Stimulated activated CD8-positive, alpha-beta memory T cell treated with anti-CD3 and anti-CD28 coated beads, Interleukin-12 subunit alpha, Interleukin-12 subunit beta, amount 100 ng/mL, for 4 hours (primary cell): ENCODE measurements around the gene LSS.

Experiments
- DNase-seq: peaks from one replicate; pipeline ENCODE4 v3.0.0-alpha.2; 2020; ENCODE audit warnings: low read depth

Gene LSS

GRCh38 chr21:46228345-46229051, at the start of gene LSS:
TSS of gene LSS (minus strand) at chr21:46228774. CDS start at chr21:46228745, 29 bp downstream.
- peak; percentile 96 for DNase-seq

- no peak for DNase-seq
Observed at GRCh38 chr21:46274797-46275390, 46.3 kb upstream of the LSS start.

- no peak for DNase-seq
Observed at GRCh38 chr21:46273341-46273740, 44.8 kb upstream of the LSS start.

GRCh38 chr21:46269466-46269865, 40.9 kb upstream of the LSS start:
- DNase-seq, result no peak

GRCh38 chr21:46268371-46268770, 39.8 kb upstream of the LSS start:
- no peak for DNase-seq

GRCh38 chr21:46266946-46267345, 38.4 kb upstream of the LSS start:
- no peak for DNase-seq

GRCh38 chr21:46265736-46266525, 37.4 kb upstream of the LSS start:
- no peak for DNase-seq

- no peak for DNase-seq
Observed at GRCh38 chr21:46264690-46265144, 36.1 kb upstream of the LSS start.

GRCh38 chr21:46264046-46264689, 35.6 kb upstream of the LSS start:
- DNase-seq, result no peak

GRCh38 chr21:46256501-46256994, 28.0 kb upstream of the LSS start:
- DNase-seq, result no peak

- no peak for DNase-seq
Observed at GRCh38 chr21:46255758-46256337, 27.3 kb upstream of the LSS start.

- DNase-seq, result no peak
Observed at GRCh38 chr21:46255166-46255565, 26.6 kb upstream of the LSS start.

- DNase-seq, result no peak
Observed at GRCh38 chr21:46254208-46254975, 25.8 kb upstream of the LSS start.

GRCh38 chr21:46253610-46254124, 25.1 kb upstream of the LSS start:
- DNase-seq, result no peak

GRCh38 chr21:46252840-46253239, 24.3 kb upstream of the LSS start:
- DNase-seq, result no peak

- no peak for DNase-seq
Observed at GRCh38 chr21:46250146-46250725, 21.7 kb upstream of the LSS start.

GRCh38 chr21:46248827-46249226, 20.3 kb upstream of the LSS start:
- no peak for DNase-seq

GRCh38 chr21:46248422-46248782, 19.8 kb upstream of the LSS start:
- no peak for DNase-seq

GRCh38 chr21:46247699-46248421, 19.3 kb upstream of the LSS start:
- DNase-seq, result no peak

GRCh38 chr21:46246345-46246744, 17.8 kb upstream of the LSS start:
- no peak for DNase-seq
